ENCODE results near the gene MED7.
A peak's percentile ranks its signal among the peaks of the same experiment; 100 is the strongest.
"Not testable (repeated sequence)": the region's sequence is repeated elsewhere in the genome, so short reads cannot be mapped to it uniquely, and the experiment has no call there.

The MED7 gene, protein sequence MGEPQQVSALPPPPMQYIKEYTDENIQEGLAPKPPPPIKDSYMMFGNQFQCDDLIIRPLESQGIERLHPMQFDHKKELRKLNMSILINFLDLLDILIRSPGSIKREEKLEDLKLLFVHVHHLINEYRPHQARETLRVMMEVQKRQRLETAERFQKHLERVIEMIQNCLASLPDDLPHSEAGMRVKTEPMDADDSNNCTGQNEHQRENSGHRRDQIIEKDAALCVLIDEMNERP

DNA sequence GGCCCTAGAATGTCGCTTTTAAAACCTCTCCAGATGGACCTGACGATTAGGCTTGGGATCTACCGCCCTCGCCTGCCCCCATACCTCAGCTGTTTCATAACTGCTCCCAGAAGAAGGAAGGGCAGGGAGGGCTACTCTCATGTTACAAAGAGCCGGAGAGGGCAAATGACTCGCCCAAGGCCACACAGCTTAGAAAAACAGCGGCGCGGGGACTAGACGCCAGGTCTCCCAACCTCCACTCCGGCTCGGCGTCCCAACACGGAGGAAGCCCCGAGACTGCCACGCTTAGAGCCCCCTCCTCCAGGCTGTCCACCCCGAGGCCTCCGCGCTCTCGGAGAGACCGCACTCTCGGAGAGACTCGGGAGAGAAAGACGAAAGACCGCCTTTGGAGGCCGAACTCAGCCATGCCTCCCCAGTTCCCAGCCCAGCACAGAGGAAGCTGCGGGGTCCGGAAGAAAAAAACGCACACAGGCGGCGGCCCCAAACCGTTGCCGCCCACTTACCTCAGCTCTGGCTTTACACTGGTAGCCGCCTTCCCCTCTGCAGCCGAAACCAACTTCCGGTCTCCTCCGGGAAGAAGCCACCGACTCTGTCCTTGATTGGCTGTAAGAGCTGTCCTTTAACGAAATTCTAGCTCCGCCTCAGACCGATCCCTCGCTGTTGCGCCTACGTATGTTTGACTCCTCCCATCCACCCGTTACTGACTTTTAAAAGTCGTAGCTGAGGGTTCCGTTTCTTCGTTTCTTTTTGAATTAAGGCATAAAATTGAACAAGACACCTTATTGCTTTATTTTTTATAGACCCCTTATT, at the start of gene MED7:
TSS of gene MED7 (minus strand) at position 549 of the 810 bp plus-strand sequence. CDS start 3,434 bp downstream, outside the sequence.
- peak; percentile 99 for DNase-seq

DNA sequence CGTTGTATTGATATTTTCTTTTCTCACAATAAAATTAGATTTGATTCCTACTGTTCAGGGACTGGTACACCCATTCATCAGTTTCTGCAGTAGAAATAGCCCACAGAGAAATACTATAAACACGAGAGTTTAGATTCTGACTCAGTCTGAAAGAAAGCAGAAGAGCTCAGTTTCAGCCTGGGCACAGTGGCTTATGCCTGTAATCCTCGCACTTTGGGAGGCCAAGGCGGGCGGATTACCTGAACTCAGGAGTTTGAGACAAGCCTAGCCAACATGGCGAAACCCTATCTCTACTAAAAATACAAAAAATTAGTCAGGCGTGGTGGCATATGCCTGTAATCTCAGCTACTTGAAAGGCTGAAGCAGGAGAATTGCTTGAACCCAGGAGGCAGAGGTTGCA, 46.6 kb upstream of the MED7 start:
- no peak for DNase-seq

DNA sequence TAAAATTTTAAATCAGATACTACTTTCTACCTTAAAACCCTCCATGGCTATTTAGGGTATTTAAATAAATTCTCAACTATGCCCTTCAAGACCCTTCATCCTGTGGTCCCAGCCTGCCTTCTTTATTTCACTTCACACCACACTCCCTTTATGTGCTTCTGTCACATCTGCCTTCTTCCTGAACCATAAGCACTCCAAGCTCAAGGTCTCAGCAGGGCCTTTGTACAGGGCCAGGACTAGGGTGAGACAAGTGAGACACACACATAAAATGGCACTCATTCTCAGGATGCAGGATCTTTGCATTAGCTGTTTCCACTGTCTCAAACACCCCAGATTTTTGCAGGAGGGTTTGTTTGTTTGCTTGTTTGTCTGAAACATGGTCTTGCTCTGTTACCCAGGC, 45.6 kb upstream of the MED7 start:
- DNase-seq: no peak

DNA sequence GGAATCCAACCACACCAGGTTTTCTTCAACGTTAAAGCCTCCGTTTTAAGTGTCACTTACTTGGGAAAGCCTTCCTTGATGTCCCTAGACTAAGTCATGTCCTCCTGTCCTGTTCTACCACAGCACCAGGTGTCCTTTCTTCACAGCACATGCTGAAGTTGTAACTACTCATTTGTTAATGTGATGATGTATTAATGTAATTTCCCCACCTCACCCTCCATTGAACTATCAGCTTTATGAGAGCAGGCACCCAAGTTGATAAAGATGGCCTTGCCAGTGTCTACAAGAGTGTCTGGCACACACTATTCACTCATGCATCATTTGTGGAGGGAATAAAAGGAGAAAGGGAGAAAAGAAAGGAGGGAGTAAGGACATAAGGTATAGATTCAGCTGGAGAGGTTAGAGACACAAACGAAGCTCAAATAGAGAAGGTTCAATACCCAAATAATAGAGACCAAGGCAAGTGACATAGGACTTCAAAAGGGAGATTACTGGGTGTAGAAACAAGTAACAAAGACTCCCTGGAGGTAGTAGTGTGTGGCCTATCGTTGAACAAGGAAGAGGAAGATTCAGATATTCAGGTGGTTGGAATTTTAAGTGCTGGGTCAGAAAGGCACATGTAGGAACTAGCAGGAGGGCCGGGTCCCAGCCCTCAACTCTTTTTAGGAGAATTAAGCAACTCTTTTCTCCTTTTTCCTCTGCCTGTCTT, 44.5 kb upstream of the MED7 start:
- no peak for DNase-seq

DNA sequence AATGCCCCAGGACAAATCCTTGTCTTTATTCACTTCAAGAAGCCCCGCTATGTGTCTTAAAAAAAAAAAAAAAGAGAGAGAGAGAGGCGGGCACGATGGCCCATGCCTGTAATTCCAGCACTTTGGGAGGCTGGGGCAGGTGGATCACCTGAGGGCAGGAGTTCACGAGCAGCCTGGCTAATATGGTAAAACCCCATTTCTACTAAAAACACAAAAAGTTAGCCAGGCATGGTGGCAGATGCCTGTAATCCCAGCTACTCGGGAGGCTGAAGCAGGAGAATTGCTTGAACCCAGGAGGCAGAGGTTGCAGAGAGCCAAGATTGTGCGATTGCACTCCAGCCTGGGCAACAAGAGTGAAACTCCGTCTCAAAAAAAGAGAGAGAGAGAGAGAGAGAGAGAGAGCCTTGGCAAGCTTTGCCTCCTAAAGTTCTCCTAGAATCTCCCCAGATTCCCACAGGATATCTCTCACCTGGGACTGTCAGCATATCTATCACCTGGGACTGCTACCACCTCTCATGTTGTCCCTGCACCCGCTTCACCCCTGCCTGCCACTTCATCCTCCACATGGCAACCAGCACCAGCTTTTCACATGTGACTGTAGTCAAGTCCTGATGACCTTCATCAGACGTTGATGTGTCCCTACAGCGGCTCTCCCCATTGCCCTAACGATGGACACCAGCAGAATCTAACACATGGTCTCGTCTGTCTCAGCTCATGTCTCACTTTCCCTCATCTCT, 43.8 kb upstream of the MED7 start:
- no peak for DNase-seq

DNA sequence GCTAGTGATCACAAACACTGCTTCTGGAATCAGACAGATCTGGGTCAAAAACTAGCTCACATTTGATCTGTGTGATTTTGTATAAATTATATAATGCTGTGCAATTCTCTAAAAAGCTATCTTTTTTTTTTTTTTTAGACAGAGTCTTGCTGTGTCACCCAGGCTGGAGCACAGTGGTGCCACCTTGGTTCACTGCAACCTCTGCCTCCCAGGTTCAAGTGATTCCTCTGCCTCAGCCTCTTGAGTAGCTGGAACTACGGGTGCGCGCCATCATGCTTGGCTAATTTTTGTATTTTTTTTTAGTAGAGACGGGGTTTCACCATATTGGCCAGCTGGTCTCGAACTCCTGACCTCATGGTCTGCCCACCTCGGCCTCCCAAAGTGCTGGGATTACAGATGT, 42.5 kb upstream of the MED7 start:
- DNase-seq: not testable (repeated sequence)

DNA sequence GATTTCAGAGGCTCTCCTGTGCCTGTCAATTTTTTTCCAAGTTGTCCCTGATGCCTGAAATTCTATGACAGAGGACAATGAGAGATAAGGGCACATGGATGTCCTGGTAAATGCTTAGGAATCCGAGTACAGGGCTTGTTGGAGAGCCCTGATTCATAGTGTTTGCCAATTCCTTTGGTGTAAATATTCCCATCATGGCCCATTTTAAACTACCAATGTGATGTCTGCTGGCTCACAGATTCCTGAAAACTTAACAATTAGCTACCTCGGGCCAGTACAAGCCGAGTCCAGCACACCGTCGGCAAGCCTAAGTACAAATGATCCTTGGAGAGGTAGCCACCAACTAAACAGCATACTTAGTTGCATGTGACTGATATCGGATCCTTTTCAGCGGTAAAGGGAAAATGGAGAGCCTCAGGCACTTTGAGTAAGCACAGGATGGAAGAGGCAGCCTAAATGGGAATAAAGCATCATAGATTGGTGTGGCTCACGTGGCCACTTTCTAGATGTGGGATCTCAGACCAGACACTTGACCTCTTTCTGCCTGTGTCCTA, 41.5 kb upstream of the MED7 start:
- no peak for DNase-seq

DNA sequence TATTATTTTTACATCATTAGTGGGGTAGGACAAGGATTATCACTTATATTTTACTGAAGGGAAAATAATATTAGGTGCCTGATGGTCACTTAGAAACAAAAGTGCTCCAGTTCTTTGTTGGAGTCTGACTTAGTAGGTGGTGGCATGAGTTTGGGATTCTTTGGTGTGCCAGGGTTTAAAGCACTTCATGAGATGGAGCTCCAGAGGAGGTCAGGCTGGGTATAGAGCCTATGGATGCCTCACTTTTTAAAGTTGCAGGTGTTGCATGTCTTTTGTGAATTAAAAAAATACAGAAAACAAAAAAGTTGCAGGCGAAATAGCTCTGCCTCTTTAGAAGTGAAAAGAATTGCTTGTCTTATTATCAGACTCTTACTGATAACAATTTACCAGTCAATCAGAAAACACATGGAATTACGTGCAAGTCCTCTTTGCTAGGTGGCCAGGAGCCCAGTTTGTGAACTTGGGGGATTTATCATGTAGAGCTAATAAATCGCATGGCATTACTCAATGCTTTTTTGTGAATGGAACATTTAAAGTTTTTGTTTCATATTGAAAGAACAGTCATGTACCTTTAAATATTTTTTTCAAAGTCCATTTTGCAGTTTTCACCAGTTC, 39.6 kb upstream of the MED7 start:
- DNase-seq: no peak

DNA sequence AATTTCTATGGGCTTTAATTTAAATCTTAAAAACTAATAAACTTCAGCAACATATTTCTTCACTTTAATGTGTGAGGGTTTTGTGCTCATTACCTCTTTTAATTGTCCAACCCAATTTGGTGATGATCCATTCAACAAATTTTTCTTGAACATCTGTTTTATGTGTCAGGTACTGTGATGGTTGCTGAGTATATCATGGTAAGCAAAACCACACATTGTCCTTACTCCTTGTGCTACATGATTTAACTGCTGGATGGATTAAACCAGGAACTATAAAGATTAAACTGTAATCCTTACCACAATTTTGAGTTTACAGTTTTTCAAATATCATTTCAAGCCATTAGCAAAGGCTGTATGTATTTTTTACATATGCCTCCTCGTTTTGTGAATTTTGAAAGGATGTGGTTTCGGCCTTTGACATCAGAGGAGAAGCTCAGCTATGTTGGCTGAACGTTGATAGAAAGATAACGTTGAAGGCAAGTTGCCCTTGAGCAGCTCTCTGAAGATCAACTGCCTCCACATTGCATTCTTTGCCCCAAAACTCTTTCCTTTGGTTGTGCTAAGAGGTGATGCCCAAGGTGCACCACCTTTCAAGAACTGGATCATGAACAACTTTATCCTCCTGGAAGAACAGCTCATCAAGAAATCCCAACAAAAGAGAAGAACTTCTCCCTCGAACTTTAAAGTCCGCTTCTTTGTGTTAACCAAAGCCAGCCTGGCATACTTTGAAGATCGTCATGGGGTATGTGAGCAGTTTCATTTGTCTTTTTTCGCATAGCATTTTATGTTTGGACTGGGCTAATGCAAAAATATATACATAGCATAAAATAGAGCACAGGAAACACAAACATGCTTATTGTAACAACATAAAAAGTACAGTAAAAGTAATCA, 38.0 kb upstream of the MED7 start, which contains the start of gene ITK:
TSS of gene ITK (plus strand) at position 467 of the 891 bp plus-strand sequence. CDS start at position 605, 138 bp downstream.
- no peak for DNase-seq

DNA sequence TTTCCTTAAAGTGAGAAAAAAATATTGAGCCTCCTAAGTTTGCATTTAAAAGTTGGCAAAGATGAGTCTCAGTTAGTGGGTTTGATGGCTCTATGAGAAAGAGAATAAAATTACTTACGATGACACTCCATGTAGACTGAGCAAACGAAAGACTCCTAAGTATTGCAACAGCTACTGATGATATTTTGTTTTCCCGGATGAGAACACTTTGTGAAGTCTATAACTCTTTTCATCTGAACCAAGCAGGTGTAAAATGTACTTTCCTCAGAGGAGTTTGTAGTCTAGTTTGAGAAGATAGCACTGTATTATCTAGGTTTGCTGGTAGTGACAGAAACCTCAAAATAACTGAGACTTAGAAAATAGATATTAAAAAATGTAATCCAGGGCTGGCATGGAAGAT, 36.3 kb upstream of the MED7 start:
- no peak for DNase-seq

DNA sequence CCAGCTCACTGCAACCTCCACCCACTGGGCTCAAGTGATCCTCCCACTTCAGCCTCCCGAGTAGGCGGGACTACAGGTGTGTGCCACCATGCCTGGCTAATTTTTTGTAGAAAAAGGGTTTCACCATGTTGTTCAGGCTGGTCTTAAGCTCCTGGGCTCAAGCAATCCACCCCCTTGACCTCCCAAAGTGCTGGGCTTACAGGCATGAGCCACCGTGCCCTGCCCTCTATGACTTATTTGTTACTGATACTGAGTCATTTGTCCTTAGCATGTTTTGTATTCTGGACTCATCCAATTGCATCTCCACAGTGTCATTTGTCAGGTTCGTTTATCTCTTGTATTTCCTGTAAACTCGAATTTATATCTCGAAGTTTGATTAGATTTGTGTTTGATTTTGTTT, 35.3 kb upstream of the MED7 start:
- DNase-seq: no peak

DNA sequence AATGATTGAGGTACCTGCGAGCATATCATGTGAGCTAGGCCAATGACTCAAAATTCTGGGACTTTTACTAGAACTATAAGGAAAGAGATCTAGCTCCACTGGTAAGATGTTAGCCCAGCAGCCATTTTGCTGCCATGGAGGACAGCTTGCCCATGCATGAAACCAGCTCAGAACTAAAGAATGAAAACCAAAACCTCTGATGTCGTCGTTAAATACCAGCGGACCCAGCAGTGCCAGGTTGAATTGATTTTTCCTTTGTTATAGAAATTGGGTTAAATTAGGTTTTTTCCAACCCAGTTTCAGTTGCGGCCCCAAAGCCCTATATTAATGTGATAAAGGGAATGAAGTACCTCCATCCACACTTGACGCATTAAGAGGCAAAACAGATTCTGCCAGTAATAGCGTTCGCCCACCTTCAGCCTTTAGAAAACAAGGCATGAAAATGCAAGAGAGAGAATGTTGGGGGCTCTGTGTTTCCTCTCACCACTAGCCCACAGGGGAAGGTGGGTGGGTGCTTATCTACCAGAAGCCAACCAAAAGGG, 32.5 kb upstream of the MED7 start:
- no peak for DNase-seq

DNA sequence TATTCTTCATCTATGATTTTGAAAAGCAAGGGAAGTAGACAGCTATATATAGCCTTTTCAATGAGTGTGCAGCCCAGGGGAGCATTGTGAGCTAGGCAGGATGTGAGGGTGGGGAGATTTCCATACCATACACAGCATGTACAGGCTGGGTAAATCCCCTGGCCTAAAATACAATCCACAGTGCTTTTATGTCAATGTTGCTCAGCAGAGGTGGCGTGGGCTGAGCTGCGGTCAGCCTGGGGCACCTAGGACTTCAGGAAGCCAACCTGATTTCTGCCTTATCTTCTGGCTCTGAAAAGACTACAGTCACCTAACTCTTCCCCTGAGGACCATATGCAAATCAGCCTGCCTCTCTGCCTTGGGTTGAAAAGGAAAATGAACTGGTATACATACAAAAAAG, 29.7 kb upstream of the MED7 start:
- peak; percentile 40 for DNase-seq

DNA sequence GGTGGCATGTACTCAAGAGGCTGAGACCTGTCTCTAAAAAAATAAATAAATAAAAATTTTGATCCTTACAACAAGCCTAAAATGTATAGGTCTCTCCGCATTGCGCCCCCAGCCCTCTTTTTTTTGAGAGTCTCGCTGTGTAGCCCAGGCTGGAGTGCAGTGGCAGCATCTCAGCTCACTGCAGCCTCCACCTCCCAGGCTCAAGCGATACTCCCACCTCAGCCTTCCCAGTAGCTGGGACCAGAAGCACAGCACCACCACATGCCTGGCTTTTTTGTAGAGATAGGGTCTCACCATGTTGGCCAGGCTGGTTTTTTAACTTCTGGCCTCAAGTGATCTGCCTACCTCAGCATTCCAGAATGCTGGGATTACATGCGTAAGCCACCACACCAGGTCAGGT, 25.6 kb upstream of the MED7 start:
- DNase-seq: no peak

DNA sequence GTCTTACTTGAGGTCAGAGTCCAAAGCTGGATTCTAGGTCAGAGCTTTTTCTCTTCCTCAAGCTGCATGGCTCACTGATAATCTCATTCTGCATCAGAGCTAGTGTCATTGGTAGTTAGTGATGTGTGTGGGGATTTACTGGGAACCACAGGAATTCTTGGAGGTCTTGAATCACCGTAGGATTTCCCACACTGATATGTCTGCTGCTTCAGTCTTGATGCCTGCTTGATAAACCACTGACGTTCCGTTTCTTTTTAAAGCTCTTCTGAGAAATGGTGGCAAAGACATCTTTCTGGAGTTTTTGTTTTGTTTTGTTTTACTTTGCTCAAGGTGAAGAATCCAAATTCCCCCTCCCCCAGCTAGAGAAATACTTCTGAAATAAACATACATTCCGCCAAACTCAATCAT, 24.6 kb upstream of the MED7 start:
- DNase-seq: peak; percentile 8

DNA sequence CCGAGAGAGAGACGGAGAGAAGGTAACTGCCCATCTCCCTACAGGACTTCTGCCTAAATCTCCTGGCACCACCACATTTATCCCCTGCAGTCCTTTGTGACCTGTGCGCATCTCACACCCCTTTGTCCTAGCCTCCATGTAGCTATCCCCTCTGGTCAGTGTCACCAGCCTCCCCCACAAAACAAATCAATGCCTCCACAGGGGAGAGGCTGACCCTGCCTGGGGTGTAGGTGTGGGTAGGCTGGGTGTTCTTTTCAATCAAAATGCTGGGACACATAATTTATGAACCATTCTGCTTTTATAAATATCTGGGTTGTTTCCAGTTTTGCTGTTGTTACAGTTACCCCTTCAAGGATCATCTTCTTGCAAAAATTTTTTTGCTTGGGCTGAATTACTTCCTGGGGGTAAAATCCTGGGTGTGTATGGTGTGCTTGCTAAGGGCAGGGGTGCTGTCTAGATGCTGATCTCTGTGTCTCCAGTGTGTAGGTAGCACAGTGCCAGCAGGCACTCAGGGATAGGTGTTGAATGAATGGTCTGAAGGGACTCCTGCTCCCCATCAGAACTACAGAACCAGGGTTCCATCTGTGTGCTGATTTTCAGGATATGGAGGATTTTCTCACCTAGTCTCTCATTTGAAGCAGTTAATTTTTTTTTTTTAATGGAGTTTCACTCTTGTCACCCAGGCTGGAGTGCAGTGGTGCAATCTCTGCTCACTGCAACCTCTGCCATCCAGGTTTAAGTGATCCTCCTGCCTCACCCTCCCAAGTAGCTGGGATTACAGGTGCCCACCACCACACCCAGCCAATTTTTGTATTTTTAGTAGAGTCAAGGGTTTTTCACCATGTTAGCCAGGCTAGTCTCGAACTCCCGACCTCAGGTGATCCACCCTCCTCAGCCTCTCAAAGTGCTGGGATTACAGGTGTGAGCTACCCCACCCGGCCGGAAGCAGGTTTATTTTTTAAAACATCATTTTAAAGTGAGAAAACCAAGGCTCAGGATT, 23.8 kb upstream of the MED7 start, which contains the start of gene GARIN3:
TSS of gene GARIN3 (minus strand) at position 51 of the 1,000 bp plus-strand sequence. CDS start 96 bp downstream, outside the sequence.
- DNase-seq: no peak

DNA sequence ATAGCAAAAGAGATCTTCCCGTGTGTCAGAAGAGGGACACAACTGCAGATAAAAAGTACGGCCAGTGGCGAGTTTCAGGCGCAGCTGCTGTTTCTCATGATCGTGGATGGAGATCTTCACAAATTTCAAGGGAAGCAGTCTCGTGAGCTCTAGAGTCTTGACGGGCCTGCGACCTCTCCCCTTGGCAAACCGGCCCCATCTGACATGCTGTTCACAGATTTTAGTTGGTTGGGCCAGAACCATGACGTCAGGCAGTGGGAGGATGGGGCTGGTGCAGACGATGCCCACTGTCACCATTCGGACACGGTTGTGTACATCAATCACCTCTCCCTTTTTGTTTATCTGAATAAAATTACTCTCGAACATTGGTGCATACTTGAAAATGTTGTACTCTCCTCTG, 23.0 kb upstream of the MED7 start:
- DNase-seq: no peak

DNA sequence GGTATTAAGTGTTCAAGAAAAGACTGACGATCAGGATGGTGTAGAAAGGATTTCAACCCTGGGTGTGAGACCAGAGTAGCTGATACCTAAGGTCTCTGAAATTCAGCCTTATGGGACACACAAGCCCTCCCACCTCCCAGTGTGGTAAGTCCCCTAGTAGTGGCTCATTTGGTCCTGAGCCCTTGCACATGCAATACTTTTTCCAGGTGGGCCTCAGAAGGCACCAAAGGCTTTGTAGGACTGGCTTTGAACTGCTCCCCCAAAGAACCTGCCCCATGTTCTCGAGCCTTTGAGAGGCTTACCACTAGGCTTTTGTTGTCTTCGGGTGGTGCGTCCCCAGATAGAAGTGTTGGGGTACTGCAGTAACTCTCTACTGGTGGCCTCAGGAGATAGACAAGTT, 22.6 kb upstream of the MED7 start:
- no peak for DNase-seq

DNA sequence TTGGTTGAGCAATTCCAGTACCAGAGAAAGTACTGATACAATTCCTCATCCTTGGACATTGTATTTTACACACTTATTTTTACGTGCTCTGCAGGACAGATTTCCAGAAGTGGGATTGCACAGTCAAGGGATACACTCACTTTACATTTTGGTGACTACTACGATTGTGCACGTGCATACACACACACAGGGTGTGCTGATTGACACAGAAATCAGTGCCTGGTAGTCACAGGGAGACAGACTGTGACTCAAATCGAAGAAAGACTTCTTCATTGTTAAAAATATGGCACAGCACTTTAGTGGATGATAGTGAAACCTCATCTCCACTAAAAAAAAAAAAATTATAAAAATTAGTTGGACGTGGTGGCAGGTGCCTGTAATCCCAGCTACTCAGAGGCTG, 21.9 kb upstream of the MED7 start:
- no peak for DNase-seq

Data from RPMI8226 (cell line).